Brain microvascular endothelial cell (primary cell): ENCODE data around the gene GALNT12.

Experiments used
- DNase-seq: peaks from one replicate; pipeline ENCODE4 v3.0.0-alpha.2; 2020
- H3K27ac ChIP-seq: fragments of 250-450 bp; sonication (Bioruptor Pico); 2 replicates; pipeline ENCODE4 v1.5.1; 2020; ENCODE audit warnings: mild to moderate bottlenecking, moderate library complexity
- H3K27me3 ChIP-seq: fragments of 250-450 bp; sonication (Bioruptor Pico); replicated peaks from 2 replicates; pipeline ENCODE4 v1.5.1; 2020; ENCODE audit warnings: mild to moderate bottlenecking
- H3K36me3 ChIP-seq: fragments of 250-450 bp; sonication (Bioruptor Pico); replicated peaks from 2 replicates; pipeline ENCODE4 v1.5.1; 2020; ENCODE audit warnings: mild to moderate bottlenecking
- H3K4me3 ChIP-seq: 2 replicates; pipeline ENCODE4 v1.5.1; 2011; ENCODE audit warnings: low read depth, mild to moderate bottlenecking, control low read depth, low read length, moderate library complexity
- in situ Hi-C: cut with HindIII; loops from 2 replicates; pipeline ENCODE4 v1.10.0; 2017; ENCODE audit warnings: low sequenced_read_pairs, low pct_ligation_motif_present
- TF ChIP-seq, protein P1 (sequence below): IDR thresholded peaks from 2 replicates; pipeline ENCODE4 v1.5.1; 2011; ENCODE audit warnings: low read depth, mild to moderate bottlenecking, moderate library complexity, low read length, control low read depth, inconsistent platforms; ENCODE audit errors: missing control alignments

GALNT12 gene

DNA sequence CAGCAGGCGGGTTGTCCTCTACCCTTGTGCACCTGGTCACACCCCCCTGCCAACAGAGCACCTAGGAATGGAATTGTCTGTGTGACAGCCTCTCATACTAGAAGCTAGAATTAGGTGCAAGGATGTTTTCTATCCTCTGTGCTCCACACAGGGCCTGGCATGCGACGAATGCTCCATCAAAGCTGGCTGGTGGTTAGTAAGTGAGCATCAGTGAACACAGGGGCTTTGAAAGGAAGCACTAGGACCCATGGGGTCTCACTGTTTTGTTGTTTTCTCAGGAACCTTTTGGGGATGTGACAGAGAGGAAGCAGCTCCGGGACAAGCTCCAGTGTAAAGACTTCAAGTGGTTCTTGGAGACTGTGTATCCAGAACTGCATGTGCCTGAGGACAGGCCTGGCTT, 32.3 kb downstream of the GALNT12 start:
- DNase-seq, result no peak
- Histone ChIP-seq H3K36me3 (no peaks in the 10 kb centered on the region), H3K27me3 (no peaks in the 10 kb centered on the region), H3K27ac (no peak overlapping the region), H3K4me3 (no peak overlapping the region)
- in situ Hi-C loops, result loop anchor here (25.0 kb wide), 1 partner anchor 298 kb away; no protein-coding TSS in a partner anchor
- TF ChIP-seq, protein P1, sequence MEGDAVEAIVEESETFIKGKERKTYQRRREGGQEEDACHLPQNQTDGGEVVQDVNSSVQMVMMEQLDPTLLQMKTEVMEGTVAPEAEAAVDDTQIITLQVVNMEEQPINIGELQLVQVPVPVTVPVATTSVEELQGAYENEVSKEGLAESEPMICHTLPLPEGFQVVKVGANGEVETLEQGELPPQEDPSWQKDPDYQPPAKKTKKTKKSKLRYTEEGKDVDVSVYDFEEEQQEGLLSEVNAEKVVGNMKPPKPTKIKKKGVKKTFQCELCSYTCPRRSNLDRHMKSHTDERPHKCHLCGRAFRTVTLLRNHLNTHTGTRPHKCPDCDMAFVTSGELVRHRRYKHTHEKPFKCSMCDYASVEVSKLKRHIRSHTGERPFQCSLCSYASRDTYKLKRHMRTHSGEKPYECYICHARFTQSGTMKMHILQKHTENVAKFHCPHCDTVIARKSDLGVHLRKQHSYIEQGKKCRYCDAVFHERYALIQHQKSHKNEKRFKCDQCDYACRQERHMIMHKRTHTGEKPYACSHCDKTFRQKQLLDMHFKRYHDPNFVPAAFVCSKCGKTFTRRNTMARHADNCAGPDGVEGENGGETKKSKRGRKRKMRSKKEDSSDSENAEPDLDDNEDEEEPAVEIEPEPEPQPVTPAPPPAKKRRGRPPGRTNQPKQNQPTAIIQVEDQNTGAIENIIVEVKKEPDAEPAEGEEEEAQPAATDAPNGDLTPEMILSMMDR, result no peak

GRCh38 chr9:98842510-98842909, 35.0 kb downstream of the GALNT12 start:
- DNase-seq, result no peak
- TF ChIP-seq, protein P1, result no peak
- in situ Hi-C loops, result loop anchor here (25.0 kb wide), 1 partner anchor 295 kb away; no protein-coding TSS in a partner anchor
- H3K27ac ChIP-seq, result no peak overlapping the region
- no peaks in the 10 kb centered on the region for H3K27me3 ChIP-seq
- H3K36me3 ChIP-seq, result no peaks in the 10 kb centered on the region
- no peak overlapping the region for H3K4me3 ChIP-seq

- DNase-seq, result no peak
- Histone ChIP-seq H3K27me3 (no peaks in the 10 kb centered on the region), H3K27ac (no peak overlapping the region), H3K36me3 (no peaks in the 10 kb centered on the region), H3K4me3 (no peak overlapping the region)
- TF ChIP-seq, protein P1, result no peak
- in situ Hi-C loops, result loop anchor here (25.0 kb wide), 1 partner anchor 291 kb away; no protein-coding TSS in a partner anchor
Measured at GRCh38 chr9:98846081-98846480, 38.6 kb downstream of the GALNT12 start.

DNA sequence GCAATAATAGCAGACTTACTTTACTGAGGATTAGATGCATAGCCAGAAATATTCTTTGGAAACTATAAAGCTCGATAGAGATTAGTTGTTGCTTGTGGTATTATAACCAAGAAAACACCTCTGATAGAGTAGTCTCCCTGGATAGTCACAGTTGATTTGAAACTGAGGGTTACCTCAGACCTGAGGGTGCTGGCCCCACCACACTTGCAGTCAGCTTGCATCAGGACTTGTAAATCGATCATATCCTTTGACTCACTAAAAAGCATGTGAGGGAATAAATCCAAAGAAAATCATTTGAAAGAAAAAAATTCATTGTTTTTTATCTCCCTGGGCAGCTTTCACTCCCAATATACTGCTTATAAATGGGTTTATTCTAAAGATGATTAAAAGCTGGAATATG, 39.4 kb downstream of the GALNT12 start:
- no peak for DNase-seq
- in situ Hi-C loops, result loop anchor here (25.0 kb wide), 1 partner anchor 290 kb away; no protein-coding TSS in a partner anchor
- H3K27me3 ChIP-seq, result no peaks in the 10 kb centered on the region
- no peaks in the 10 kb centered on the region for H3K36me3 ChIP-seq
- H3K27ac ChIP-seq, result no peak overlapping the region
- no peak overlapping the region for H3K4me3 ChIP-seq
- TF ChIP-seq, protein P1, result no peak

DNA sequence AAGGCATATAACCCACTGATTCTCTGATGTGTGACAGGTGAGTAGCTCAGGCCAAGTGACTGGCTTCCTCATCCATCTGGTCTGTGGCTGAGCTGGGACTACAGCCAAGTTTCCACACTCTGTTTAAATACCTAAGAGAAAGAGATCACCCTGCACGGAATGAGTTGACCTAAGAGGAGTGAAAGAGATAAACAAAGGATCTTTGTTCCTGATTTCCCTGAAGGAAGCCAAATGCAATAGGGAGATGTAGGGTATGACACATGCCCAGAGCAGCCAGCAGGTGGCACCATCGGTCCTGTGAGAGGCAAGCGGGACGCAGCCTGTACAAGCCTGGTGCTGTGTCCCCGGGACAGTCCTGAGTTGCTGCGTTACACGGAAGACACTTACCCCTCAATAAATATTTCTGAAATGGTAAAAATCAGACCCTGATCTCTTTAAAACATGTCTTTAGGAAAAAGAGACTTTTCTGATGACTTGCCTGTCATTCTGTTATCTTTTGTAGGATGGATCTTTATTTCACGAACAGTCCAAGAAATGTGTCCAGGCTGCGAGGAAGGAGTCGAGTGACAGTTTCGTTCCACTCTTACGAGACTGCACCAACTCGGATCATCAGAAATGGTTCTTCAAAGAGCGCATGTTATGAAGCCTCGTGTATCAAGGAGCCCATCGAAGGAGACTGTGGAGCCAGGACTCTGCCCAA, 41.1 kb downstream of the GALNT12 start:
- Histone ChIP-seq H3K27me3 (no peaks in the 10 kb centered on the region), H3K4me3 (peak overlapping the region; percentile 4), H3K36me3 (no peaks in the 10 kb centered on the region), H3K27ac (no peak overlapping the region)
- in situ Hi-C loops, result loop anchor here (25.0 kb wide), 1 partner anchor 289 kb away; no protein-coding TSS in a partner anchor
- DNase-seq, result peak; percentile 83
- TF ChIP-seq, protein P1, result peak; percentile 96
